Stimulated activated CD4-positive, alpha-beta T cell treated with anti-CD3 and anti-CD28 coated beads, Interleukin-4, amount 100 ng/mL, for 24 hours (primary cell): Measurements from ENCODE around the gene FUT3.

ENCODE experiments used
- DNase-seq: peaks from one replicate; pipeline ENCODE4 v3.0.0-alpha.2; 2020

Gene FUT3

DNA sequence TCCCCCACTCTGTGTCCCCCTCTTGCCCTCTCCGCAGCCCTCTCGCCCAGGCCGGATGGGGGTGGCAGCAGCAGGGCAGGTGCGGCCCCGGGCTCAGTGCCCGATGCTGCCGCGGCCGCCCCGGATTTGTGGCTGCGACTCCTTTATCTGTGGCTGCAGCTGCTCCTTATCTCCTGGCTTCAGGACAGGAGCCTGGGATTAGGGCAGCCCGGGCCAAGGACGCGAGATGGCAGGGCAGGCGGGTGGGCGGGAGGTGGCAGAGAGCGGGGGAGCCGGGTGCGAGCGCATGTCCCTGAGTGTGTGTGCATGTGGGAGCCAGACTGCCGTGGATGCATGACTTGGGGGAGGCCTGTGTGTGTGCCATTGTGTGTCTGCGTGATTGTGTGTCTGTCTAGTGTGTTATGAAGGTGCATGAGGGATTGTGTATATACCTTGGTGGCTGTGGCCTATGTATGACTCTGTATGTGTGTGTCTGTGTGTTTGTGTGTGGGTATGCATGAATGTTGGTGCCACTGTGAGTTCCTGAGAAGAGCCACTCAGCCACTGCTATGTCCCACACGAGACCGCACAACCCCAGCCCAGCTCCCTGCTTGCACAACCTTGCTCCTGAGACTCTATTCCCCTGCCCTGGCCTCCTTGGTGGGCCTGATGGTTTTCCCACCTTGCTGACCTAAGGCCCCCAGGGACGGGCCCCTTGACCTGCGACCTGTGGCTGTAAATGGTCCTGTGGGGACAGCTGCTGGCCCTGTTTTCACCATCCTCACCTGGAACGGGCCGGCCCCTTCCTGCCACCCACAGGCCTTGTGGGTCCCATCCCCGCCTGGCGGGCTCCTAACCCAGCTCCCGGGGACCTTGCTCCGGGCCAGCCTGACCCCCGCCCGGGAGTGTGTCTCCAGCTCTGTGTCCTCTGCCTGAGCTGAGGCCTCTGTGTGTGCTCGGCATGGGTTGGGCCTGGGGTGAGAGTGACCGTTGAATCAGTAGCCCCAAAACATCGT is 51.7 kb downstream of the FUT3 start:
- no peak for DNase-seq

DNA sequence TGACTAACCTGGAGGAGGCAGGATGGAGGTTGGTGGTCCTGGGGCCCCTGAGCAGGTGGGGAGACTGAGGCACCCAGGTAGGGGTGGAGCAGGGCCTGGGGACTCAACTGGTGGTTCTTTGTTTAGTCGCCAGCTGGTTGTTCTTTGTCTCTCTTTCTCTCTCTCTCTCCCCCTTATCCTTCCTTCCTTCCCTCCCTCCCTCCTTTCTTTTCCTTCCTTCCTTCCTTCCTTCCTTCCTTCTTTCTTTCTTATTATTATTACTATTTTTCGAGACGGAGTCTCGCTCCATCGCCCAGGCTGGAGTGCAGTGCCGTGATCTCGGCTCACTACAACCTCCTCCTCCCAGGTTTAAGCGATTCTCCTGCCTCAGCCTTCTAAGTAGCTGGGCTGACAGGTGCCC is 53.0 kb downstream of the FUT3 start:
- no peak for DNase-seq

DNA sequence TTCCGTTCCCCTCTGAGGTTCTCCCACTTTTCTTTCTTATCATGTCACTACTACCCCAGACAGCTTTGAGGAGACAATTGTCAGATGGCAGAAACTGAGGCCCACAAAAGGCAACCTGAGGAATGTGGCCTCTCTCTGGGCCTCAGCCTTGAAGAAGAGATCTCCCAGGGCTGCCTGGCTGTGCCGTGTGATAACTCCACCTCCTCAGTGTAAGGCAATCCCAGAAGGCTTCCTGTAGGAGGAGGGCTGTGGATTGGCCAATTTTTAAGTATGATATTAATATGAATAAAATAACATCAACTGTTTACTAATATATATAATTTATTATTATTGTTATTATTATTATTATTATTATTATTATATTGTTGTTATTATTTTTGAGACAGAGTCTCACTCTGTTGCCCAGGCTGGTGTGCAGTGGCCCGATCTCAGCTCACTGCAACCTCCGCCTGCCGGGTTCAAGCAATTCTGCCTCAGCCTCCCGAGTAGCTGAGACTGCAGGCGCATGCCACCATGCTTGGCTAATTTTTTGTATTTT is 55.8 kb downstream of the FUT3 start:
- DNase-seq = no peak

DNA sequence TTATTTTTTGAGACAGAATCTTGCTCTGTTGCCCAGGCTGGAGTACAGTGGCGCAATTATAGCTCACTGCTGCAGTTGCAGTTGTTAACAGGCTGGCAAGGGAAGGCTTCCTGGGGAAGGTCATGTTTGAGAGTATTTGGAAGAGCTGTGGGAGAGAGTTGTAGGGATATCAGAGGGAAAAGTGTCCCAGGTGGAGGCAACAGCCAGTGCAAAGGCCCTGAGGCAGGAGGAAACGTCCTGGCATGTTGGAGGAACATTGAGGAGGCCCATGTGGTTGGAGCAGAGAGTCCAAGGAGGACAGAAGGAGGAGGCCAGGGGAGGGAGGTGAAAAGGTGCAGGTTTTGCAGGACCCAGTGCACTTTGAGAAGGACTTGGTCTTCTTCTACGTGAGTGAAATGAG is 58.1 kb downstream of the FUT3 start:
- no peak for DNase-seq
